ENCODE results near the gene ZDHHC4. TPM values are rescaled to one million over a fixed set of nuclear protein-coding genes. Genes with fewer than 3 reads are reported as not detected.

ZDHHC4 gene
- total and polyA plus RNA-seq, 2 of the 13 experiments (the other 11 are each of a cell fraction or from before 2014, with no cell fraction given), result 83.2 to 188 TPM

DNA sequence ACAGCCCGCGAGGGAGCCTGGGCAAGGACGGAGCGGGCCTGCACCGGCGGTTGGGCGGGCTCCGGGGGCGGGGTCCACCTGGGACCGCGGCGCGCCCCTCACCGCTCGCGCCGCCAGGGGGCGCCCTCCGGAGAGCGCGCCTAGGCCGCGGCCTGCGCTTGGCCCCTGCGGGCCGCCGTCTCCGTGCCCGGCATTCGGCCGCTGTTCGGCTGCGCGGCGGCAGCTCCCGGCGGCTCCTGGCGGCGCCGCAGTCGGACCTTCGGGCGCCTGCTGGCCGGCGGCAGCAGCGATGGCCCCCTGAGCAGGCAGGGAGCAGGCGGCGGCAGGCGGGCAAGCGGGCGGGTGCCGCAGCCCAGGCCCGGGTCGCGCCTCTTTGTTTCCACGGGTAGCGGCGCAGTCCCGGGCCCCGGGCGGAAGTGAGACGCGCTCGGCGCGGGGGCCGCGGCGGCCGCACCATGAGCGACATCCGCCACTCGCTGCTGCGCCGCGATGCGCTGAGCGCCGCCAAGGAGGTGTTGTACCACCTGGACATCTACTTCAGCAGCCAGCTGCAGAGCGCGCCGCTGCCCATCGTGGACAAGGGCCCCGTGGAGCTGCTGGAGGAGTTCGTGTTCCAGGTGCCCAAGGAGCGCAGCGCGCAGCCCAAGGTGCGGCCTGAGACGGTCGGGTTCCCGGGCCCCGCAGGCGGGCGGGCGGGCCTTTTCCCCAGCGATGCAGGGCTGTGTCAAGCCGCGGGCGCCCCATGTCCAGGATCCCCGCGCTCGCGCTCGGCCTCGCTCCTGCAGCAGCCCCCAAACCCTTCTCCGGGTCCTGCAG is 12.8 kb downstream of the ZDHHC4 start, which contains the start of gene INTS15 (continued):
- TF ChIP-seq NFATC3 (CRISPR knock-in tag; IDR thresholded peaks at IDR 0.05) (no peak), DNMT3B (CRISPR knock-in tag; conservative IDR thresholded peaks at IDR 0.05) (no peak), ESRRA (CRISPR knock-in tag; IDR thresholded peaks at IDR 0.05; ENCODE audit: low read depth) (0 out of 2 replicates have a peak, but pooled peaks have one; percentile 35), FOXK1 (CRISPR knock-in tag; IDR thresholded peaks at IDR 0.05; ENCODE audit: borderline replicate concordance, low read depth) (no peak), ZNF317 (CRISPR knock-in tag; IDR thresholded peaks at IDR 0.05) (no peak), RFX1 (IDR thresholded peaks at IDR 0.05) (no peak), ZNF678 (CRISPR knock-in tag; IDR thresholded peaks at IDR 0.05) (0 out of 2 replicates have a peak, but pooled peaks have one; percentile 49), ZC3H13 (CRISPR knock-in tag; IDR thresholded peaks at IDR 0.05) (peak; percentile 27; the same call in 1 of the 2 replicates), REL (CRISPR knock-in tag; conservative IDR thresholded peaks at IDR 0.05) (peak; percentile 60; the same call in 1 of the 2 replicates), TCF7 (IDR thresholded peaks at IDR 0.05; ENCODE audit: low read depth) (no peak), ZNF839 (CRISPR knock-in tag; IDR thresholded peaks at IDR 0.05; ENCODE audit: borderline replicate concordance) (no peak)
- TF ChIP-seq, protein P1, sequence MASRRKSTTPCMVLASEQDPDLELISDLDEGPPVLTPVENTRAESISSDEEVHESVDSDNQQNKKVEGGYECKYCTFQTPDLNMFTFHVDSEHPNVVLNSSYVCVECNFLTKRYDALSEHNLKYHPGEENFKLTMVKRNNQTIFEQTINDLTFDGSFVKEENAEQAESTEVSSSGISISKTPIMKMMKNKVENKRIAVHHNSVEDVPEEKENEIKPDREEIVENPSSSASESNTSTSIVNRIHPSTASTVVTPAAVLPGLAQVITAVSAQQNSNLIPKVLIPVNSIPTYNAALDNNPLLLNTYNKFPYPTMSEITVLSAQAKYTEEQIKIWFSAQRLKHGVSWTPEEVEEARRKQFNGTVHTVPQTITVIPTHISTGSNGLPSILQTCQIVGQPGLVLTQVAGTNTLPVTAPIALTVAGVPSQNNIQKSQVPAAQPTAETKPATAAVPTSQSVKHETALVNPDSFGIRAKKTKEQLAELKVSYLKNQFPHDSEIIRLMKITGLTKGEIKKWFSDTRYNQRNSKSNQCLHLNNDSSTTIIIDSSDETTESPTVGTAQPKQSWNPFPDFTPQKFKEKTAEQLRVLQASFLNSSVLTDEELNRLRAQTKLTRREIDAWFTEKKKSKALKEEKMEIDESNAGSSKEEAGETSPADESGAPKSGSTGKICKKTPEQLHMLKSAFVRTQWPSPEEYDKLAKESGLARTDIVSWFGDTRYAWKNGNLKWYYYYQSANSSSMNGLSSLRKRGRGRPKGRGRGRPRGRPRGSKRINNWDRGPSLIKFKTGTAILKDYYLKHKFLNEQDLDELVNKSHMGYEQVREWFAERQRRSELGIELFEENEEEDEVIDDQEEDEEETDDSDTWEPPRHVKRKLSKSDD (CRISPR knock-in tag; IDR thresholded peaks at IDR 0.05; ENCODE audit: low read depth), result no peak
- TF ChIP-seq, protein P2, sequence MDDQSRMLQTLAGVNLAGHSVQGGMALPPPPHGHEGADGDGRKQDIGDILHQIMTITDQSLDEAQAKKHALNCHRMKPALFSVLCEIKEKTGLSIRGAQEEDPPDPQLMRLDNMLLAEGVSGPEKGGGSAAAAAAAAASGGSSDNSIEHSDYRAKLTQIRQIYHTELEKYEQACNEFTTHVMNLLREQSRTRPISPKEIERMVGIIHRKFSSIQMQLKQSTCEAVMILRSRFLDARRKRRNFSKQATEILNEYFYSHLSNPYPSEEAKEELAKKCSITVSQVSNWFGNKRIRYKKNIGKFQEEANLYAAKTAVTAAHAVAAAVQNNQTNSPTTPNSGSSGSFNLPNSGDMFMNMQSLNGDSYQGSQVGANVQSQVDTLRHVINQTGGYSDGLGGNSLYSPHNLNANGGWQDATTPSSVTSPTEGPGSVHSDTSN (CRISPR knock-in tag; IDR thresholded peaks at IDR 0.05; ENCODE audit: borderline replicate concordance), result no peak
- TF ChIP-seq, protein P3, sequence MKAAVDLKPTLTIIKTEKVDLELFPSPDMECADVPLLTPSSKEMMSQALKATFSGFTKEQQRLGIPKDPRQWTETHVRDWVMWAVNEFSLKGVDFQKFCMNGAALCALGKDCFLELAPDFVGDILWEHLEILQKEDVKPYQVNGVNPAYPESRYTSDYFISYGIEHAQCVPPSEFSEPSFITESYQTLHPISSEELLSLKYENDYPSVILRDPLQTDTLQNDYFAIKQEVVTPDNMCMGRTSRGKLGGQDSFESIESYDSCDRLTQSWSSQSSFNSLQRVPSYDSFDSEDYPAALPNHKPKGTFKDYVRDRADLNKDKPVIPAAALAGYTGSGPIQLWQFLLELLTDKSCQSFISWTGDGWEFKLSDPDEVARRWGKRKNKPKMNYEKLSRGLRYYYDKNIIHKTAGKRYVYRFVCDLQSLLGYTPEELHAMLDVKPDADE (CRISPR knock-in tag; IDR thresholded peaks at IDR 0.05), result no peak
- TF ChIP-seq, protein P4, sequence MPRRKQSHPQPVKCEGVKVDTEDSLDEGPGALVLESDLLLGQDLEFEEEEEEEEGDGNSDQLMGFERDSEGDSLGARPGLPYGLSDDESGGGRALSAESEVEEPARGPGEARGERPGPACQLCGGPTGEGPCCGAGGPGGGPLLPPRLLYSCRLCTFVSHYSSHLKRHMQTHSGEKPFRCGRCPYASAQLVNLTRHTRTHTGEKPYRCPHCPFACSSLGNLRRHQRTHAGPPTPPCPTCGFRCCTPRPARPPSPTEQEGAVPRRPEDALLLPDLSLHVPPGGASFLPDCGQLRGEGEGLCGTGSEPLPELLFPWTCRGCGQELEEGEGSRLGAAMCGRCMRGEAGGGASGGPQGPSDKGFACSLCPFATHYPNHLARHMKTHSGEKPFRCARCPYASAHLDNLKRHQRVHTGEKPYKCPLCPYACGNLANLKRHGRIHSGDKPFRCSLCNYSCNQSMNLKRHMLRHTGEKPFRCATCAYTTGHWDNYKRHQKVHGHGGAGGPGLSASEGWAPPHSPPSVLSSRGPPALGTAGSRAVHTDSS (CRISPR knock-in tag; conservative IDR thresholded peaks at IDR 0.05), result no peak
- TF ChIP-seq, protein P5, sequence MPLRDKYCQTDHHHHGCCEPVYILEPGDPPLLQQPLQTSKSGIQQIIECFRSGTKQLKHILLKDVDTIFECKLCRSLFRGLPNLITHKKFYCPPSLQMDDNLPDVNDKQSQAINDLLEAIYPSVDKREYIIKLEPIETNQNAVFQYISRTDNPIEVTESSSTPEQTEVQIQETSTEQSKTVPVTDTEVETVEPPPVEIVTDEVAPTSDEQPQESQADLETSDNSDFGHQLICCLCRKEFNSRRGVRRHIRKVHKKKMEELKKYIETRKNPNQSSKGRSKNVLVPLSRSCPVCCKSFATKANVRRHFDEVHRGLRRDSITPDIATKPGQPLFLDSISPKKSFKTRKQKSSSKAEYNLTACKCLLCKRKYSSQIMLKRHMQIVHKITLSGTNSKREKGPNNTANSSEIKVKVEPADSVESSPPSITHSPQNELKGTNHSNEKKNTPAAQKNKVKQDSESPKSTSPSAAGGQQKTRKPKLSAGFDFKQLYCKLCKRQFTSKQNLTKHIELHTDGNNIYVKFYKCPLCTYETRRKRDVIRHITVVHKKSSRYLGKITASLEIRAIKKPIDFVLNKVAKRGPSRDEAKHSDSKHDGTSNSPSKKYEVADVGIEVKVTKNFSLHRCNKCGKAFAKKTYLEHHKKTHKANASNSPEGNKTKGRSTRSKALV (CRISPR knock-in tag; IDR thresholded peaks at IDR 0.05), result peak; percentile 81; the same call in 1 of the 2 replicates
- TF ChIP-seq, protein P6, sequence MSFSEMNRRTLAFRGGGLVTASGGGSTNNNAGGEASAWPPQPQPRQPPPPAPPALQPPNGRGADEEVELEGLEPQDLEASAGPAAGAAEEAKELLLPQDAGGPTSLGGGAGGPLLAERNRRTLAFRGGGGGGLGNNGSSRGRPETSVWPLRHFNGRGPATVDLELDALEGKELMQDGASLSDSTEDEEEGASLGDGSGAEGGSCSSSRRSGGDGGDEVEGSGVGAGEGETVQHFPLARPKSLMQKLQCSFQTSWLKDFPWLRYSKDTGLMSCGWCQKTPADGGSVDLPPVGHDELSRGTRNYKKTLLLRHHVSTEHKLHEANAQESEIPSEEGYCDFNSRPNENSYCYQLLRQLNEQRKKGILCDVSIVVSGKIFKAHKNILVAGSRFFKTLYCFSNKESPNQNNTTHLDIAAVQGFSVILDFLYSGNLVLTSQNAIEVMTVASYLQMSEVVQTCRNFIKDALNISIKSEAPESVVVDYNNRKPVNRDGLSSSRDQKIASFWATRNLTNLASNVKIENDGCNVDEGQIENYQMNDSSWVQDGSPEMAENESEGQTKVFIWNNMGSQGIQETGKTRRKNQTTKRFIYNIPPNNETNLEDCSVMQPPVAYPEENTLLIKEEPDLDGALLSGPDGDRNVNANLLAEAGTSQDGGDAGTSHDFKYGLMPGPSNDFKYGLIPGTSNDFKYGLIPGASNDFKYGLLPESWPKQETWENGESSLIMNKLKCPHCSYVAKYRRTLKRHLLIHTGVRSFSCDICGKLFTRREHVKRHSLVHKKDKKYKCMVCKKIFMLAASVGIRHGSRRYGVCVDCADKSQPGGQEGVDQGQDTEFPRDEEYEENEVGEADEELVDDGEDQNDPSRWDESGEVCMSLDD (CRISPR knock-in tag; IDR thresholded peaks at IDR 0.05; ENCODE audit: borderline replicate concordance), result peak; percentile 23; the same call in 1 of the 2 replicates
